K562 (cell line): ENCODE results near the gene CARD10. TPM values are rescaled to one million over a fixed set of nuclear protein-coding genes. Genes with fewer than 3 reads are reported as not detected.

Source experiments
- ATAC-seq: fragments of 200-7000 bp; cut with Tn5 transposase; 3 replicates; pipeline ENCODE4 v1.9.1; 2020; ENCODE audit warnings: moderate library complexity
- BruUV-seq: library from RNA; stranded (reverse); fragments of 400-500 nt; replicated peaks from 2 replicates; lab custom pipeline; 2021; lab: Mats Ljungman, UMichigan
- CTCF ChIA-PET: fragments of 300-600 bp; formaldehyde crosslinking; extraction: SDS; loops from one replicate; lab custom pipeline; 2021; ENCODE audit warnings: low intra/inter-chr PET ratio; lab: Yijun Ruan, JAX
- POLR2A ChIA-PET: fragments of 300-600, 350-650 bp; sonication (Branson Sonifier 250); formaldehyde crosslinking; extraction: SDS; loops from one replicate; lab custom pipeline; 2021; ENCODE audit warnings: antibody characterized with exemption, inconsistent platforms; lab: Yijun Ruan, JAX
- DNase-seq, 4 experiments: peaks; one replicate each; pipeline versions ENCODE4 v3.0.0 to v3.0.0-alpha.2; 2011 to 2018; ENCODE audit warnings: low spot score in 3 of 4, mixed read lengths in 3 of 4; ENCODE audit errors: extremely low read depth in 1 of 4
- FAIRE-seq: peaks from 2 replicates; lab custom pipeline; 2011; peaks lifted over from hg19 to GRCh38; lab: Jason Lieb, UNC
- H2AFZ ChIP-seq: 2 replicates; pipeline ENCODE4 v1.6.0; 2011; ENCODE audit warnings: low read depth, low read length, control low read depth, inconsistent platforms
- H3K27ac ChIP-seq: fragments of 200-600 bp; 3 replicates; pipeline ENCODE4 v1.8.0; 2011; ENCODE audit warnings: low read depth, mild to moderate bottlenecking, control low read depth, inconsistent platforms, low read length, moderate library complexity, mixed read lengths; ENCODE audit errors: extremely low read depth
- H3K27me3 ChIP-seq, 2 experiments: fragments of 300-600 bp in 1 of 2; 2 replicates in 1 of 2; 3 replicates in 1 of 2; pipeline versions ENCODE4 v1.6.0 to v1.8.0; 2011; ENCODE audit warnings: inconsistent platforms in 2 of 2, low read length in 2 of 2, mild to moderate bottlenecking in 1 of 2, mixed read lengths in 1 of 2, moderate library complexity in 1 of 2; ENCODE audit not compliant: control insufficient read depth in 2 of 2, insufficient read depth in 2 of 2
- H3K36me3 ChIP-seq: fragments of 300-600 bp; 3 replicates; pipeline ENCODE4 v1.8.0; 2011; ENCODE audit warnings: mild to moderate bottlenecking, low read length, inconsistent platforms; ENCODE audit not compliant: control insufficient read depth, insufficient read depth
- H3K4me1 ChIP-seq, 2 experiments: fragments of 200-600 bp in 1 of 2; replicated peaks in 1 of 2; 2 replicates in 1 of 2; 3 replicates in 1 of 2; pipeline versions ENCODE4 v1.5.1 to v1.8.0; 2011; ENCODE audit warnings: inconsistent platforms in 2 of 2, low read length in 2 of 2, mild to moderate bottlenecking in 1 of 2, mixed read lengths in 1 of 2, moderate library complexity in 1 of 2; ENCODE audit not compliant: control insufficient read depth in 2 of 2, insufficient read depth in 2 of 2
- H3K4me2 ChIP-seq: 2 replicates; pipeline ENCODE4 v1.6.1; 2011; ENCODE audit warnings: low read length, control low read depth, inconsistent platforms, mixed read lengths; ENCODE audit not compliant: insufficient read depth
- H3K4me3 ChIP-seq: fragments of 200-600 bp; sonication (generic), shearing (Covaris generic); 2 replicates; pipeline ENCODE4 v1.5.1; 2016; ENCODE audit warnings: control low read depth, inconsistent platforms
- H3K79me2 ChIP-seq: fragments of 200-600 bp; 3 replicates; pipeline ENCODE4 v1.8.0; 2011; ENCODE audit warnings: low read length, inconsistent platforms; ENCODE audit not compliant: control insufficient read depth, insufficient read depth
- H3K9ac ChIP-seq, 2 experiments: 2 replicates each; pipeline versions ENCODE4 v1.6.0 to v1.6.1; 2011; ENCODE audit warnings: low read depth in 2 of 2, low read length in 2 of 2, control low read depth in 1 of 2, inconsistent platforms in 1 of 2, mild to moderate bottlenecking in 1 of 2, mixed read lengths in 1 of 2; ENCODE audit not compliant: insufficient read depth in 1 of 2
- H3K9me1 ChIP-seq: one replicate; pipeline ENCODE4 v1.6.0; 2011; ENCODE audit warnings: inconsistent platforms, mild to moderate bottlenecking, low read length, moderate library complexity; ENCODE audit not compliant: control insufficient read depth, insufficient read depth
- H3K9me3 ChIP-seq: replicated peaks from 2 replicates; pipeline ENCODE4 v1.5.1; 2011; ENCODE audit warnings: low read depth, low read length, inconsistent platforms; ENCODE audit not compliant: control insufficient read depth, insufficient read depth
- H4K20me1 ChIP-seq: replicated peaks from 2 replicates; pipeline ENCODE4 v1.6.1; 2011; ENCODE audit warnings: low read length, inconsistent platforms, mixed read lengths; ENCODE audit not compliant: control insufficient read depth, insufficient read depth
- BMI1 ChIP-seq: fragments of 150-350 bp; IDR thresholded peaks from 2 replicates; pipeline ENCODE4 v1.6.1; 2014; ENCODE audit warnings: low read length
- CBFB ChIP-seq: sonication (generic); formaldehyde crosslinking; IDR thresholded peaks from 2 replicates; pipeline ENCODE4 v1.4.0; 2020; ENCODE audit warnings: mild to moderate bottlenecking, missing genetic modification reagents
- ELF4 ChIP-seq: fragments of 450-650 bp; formaldehyde crosslinking; IDR thresholded peaks from 2 replicates; pipeline ENCODE4 v1.4.0; 2022; ENCODE audit warnings: missing genetic modification characterization
- MCM3 ChIP-seq: fragments of 450-650 bp; IDR thresholded peaks from 2 replicates; pipeline ENCODE4 v1.6.1; 2016
- MTA3 ChIP-seq: fragments of 450-650 bp; formaldehyde crosslinking; IDR thresholded peaks from 2 replicates; pipeline ENCODE4 v1.6.1; 2017; ENCODE audit warnings: mild to moderate bottlenecking, borderline replicate concordance
- NR0B1 ChIP-seq: fragments of 450-650 bp; IDR thresholded peaks from one replicate; pipeline ENCODE4 v1.6.1; 2018; ENCODE audit warnings: mild to moderate bottlenecking, moderate library complexity; ENCODE audit not compliant: partially characterized antibody
- NUFIP1 ChIP-seq: fragments of 450-650 bp; IDR thresholded peaks from 2 replicates; pipeline ENCODE4 v1.6.1; 2018; ENCODE audit not compliant: partially characterized antibody
- PHB2 ChIP-seq: fragments of 450-650 bp; IDR thresholded peaks from 2 replicates; pipeline ENCODE4 v1.6.1; 2017; ENCODE audit warnings: low read depth
- RAD21 ChIP-seq, 2 experiments: fragments of 250-450 bp in 1 of 2; fragments of 450-650 bp in 1 of 2; sonication (Bioruptor Pico) in 1 of 2; formaldehyde crosslinking in 1 of 2; IDR thresholded peaks in 1 of 2; conservative IDR thresholded peaks in 1 of 2; 2 replicates each; pipeline versions ENCODE4 v1.4.0 to v1.8.0; 2020 to 2022; ENCODE audit warnings: mild to moderate bottlenecking in 2 of 2, moderate library complexity in 1 of 2
- SREBF2 ChIP-seq: sonication (generic); formaldehyde crosslinking; IDR thresholded peaks from 2 replicates; pipeline ENCODE4 v1.4.0; 2020; ENCODE audit warnings: mild to moderate bottlenecking, missing genetic modification reagents
- ZNF3 ChIP-seq: fragments of 250-450 bp; sonication (Bioruptor Pico); IDR thresholded peaks from 2 replicates; pipeline ENCODE4 v1.5.0; 2021; ENCODE audit warnings: mild to moderate bottlenecking, moderate library complexity
- ZSCAN32 ChIP-seq: fragments of 450-650 bp; formaldehyde crosslinking; IDR thresholded peaks from 2 replicates; pipeline ENCODE4 v1.4.0; 2020; ENCODE audit warnings: mild to moderate bottlenecking, moderate library complexity
- WGBS: fragments of 100-300 bp; shearing (Covaris generic); methylation state at CpG from one replicate; pipeline ENCODE4 v1.1.6; 2016; ENCODE audit warnings: low coverage, mixed read lengths; ENCODE audit not compliant: insufficient coverage; ENCODE audit errors: missing lambda C conversion rate; 5-methylcytosine and 5-hydroxymethylcytosine counted together
- in situ Hi-C: fragments of 300-500 bp; cut with MboI; formaldehyde crosslinking; loops from 4 replicates; pipeline ENCODE4 v1.15.0; 2018; ENCODE audit warnings: inconsistent platforms, mixed read lengths
- intact Hi-C: fragments of 100-400 bp; cut with micrococcal nuclease; formaldehyde crosslinking; loops from 2 replicates; pipeline ENCODE4 v1.14.2; 2022
- polyA plus RNA-seq, 8 experiments: library from polyadenylated mRNA; depleted of rRNA in 4 of 8; stranded (reverse) in 5 of 8; unstranded in 3 of 8; fragments of >200 nt; fragmentation: Nextera tagmentation in 2 of 8; fragmentation: Illumina TruSeq in 1 of 8; extraction: Ambion mirVana in 2 of 8; extraction: Trizol in 1 of 8; gene quantifications; 2 replicates each; pipeline versions ENCODE4 v1.2.1 to v1.2.3, GENCODE V29; 2011 to 2014; ENCODE audit warnings: inconsistent platforms in 1 of 8, missing spikeins in 1 of 8
- total RNA-seq, 7 experiments: library from RNA; depleted of rRNA in 6 of 7; stranded (reverse); fragments of >200 nt in 6 of 7; fragmentation: Illumina TruSeq in 2 of 7; extraction: Trizol in 2 of 7; gene quantifications; 2 replicates each; pipeline versions ENCODE4 v1.2.1 to v1.2.3, GENCODE V29; 2011 to 2021; ENCODE audit warnings: low replicate concordance in 1 of 7

The CARD10 gene
- total and polyA plus RNA-seq, 9 of the 15 experiments (the other 6 are each of a cell fraction or from before 2014, with no cell fraction given) = 0.13 to 5.8 (median 1.6) TPM

DNA sequence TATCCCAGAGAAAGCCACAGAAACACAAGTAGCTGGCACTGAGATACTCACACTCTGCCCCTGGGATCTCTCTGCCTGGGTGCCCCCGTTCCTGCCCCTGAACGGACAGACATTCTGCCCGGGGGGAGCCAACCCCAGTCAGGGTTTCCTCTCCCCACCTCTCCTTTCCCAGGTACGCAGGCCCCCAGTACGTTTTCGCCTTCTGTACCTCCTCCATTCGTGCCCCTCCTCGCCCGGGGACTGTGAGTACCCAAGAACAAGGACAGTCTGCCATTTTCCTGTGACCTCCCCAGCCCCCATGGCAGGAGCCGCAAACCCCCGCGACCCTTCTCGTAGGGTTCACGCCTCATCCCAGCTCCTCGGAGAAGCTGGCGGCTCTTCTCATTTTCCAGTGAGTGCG is 62.9 kb downstream of the CARD10 start:
- no peak overlapping the region for H3K27ac ChIP-seq
- no peaks in the 10 kb centered on the region for H3K9me3 ChIP-seq
- no peak overlapping the region for H3K4me3 ChIP-seq
- no peaks in the 10 kb centered on the region for H3K79me2 ChIP-seq
- WGBS = 43% methylated on average over 10 of the region's 17 CpGs
- H3K9ac ChIP-seq = no peak overlapping the region
- H2AFZ ChIP-seq = no peak overlapping the region
- H4K20me1 ChIP-seq = peaks cover 8% of the 10 kb centered on the region; the same call in 1 of the 2 replicates
- peaks cover 0 to 16% of the 10 kb centered on the region in 2 experiments; a peak in 3 of 5 replicates for H3K27me3 ChIP-seq
- no peak for DNase-seq
- in situ Hi-C loops (loop anchor here (5.0 kb wide), 2 partner anchors 134 to 289 kb away; no protein-coding TSS in a partner anchor), intact Hi-C loops (loop anchor here (5.0 kb wide), 1 partner anchor 189 kb away; no protein-coding TSS in a partner anchor)
- TF ChIP-seq RAD21 (CRISPR knock-in tag; conservative IDR thresholded peaks at IDR 0.05 in 1 of 2, IDR thresholded peaks at IDR 0.05 in 1 of 2) (no peak), PHB2 (no peak), MCM3 (no peak), NUFIP1 (no peak), CBFB (CRISPR knock-in tag) (no peak), MTA3 (no peak), ZNF3 (no peak), ZSCAN32 (CRISPR knock-in tag) (no peak), ELF4 (CRISPR knock-in tag) (no peak), SREBF2 (CRISPR knock-in tag) (no peak), BMI1 (no peak), NR0B1 (no peak)
- CTCF ChIA-PET = interaction anchor here (1.1 to 1.9 kb wide), 2 partner anchors 139 to 189 kb away, joined by 4 to 16 read pairs; no protein-coding TSS in a partner anchor
- no peak for FAIRE-seq
- BruUV-seq = no TSS peak
- POLR2A ChIA-PET = no interaction called here
- H3K36me3 ChIP-seq = no peaks in the 10 kb centered on the region
- no peak for ATAC-seq
- no peak overlapping the region for H3K4me2 ChIP-seq
- no peaks in the 10 kb centered on the region for H3K9me1 ChIP-seq
- H3K4me1 ChIP-seq = peaks cover 8 to 17% of the 10 kb centered on the region in 2 experiments; a peak in 3 of 5 replicates
